NCI-H1048 (cell line): ENCODE data around the gene SPOCK3.

Source experiments
- DNase-seq: peaks from one replicate; lab custom pipeline; 2025; lab: John Stamatoyannopoulos, UW

Gene SPOCK3

GRCh38 chr4:167176723-167177367, 57.4 kb downstream of the SPOCK3 start:
- no peak for DNase-seq

- DNase-seq, result no peak
Measured at GRCh38 chr4:167171928-167172327, 62.4 kb downstream of the SPOCK3 start.

- no peak for DNase-seq
Measured at GRCh38 chr4:167168611-167169010, 65.7 kb downstream of the SPOCK3 start.

- DNase-seq, result no peak
Measured at GRCh38 chr4:167150587-167150986, 83.7 kb downstream of the SPOCK3 start.

GRCh38 chr4:167144605-167145004, 89.7 kb downstream of the SPOCK3 start:
- no peak for DNase-seq

- DNase-seq, result no peak
Measured at GRCh38 chr4:167143018-167143417, 91.3 kb downstream of the SPOCK3 start.

GRCh38 chr4:167136270-167136669, 98.0 kb downstream of the SPOCK3 start:
- DNase-seq, result no peak

GRCh38 chr4:167129146-167129545, 105.1 kb downstream of the SPOCK3 start:
- no peak for DNase-seq

- DNase-seq, result no peak
Measured at GRCh38 chr4:167119392-167119791, 114.9 kb downstream of the SPOCK3 start.

GRCh38 chr4:167117273-167117672, 117.0 kb downstream of the SPOCK3 start:
- DNase-seq, result no peak

- DNase-seq, result no peak
Measured at GRCh38 chr4:167114416-167114971, 119.8 kb downstream of the SPOCK3 start.

- no peak for DNase-seq
Measured at GRCh38 chr4:167111622-167112021, 122.7 kb downstream of the SPOCK3 start.

GRCh38 chr4:167111092-167111491, 123.2 kb downstream of the SPOCK3 start:
- no peak for DNase-seq

- DNase-seq, result no peak
Measured at GRCh38 chr4:167109859-167110258, 124.4 kb downstream of the SPOCK3 start.

GRCh38 chr4:167105857-167106256, 128.4 kb downstream of the SPOCK3 start:
- no peak for DNase-seq

- DNase-seq, result no peak
Measured at GRCh38 chr4:167102475-167102874, 131.8 kb downstream of the SPOCK3 start.

- DNase-seq, result no peak
Measured at GRCh38 chr4:167101035-167101434, 133.3 kb downstream of the SPOCK3 start.

GRCh38 chr4:167100120-167100519, 134.2 kb downstream of the SPOCK3 start:
- no peak for DNase-seq

GRCh38 chr4:167088115-167088514, 146.2 kb downstream of the SPOCK3 start:
- DNase-seq, result no peak

- no peak for DNase-seq
Measured at GRCh38 chr4:167084321-167084720, 150.0 kb downstream of the SPOCK3 start.

- DNase-seq, result no peak
Measured at GRCh38 chr4:167079762-167080161, 154.5 kb downstream of the SPOCK3 start.

- DNase-seq, result no peak
Measured at GRCh38 chr4:167052631-167053091, 181.6 kb downstream of the SPOCK3 start.

- DNase-seq, result no peak
Measured at GRCh38 chr4:167049257-167049656, 185.0 kb downstream of the SPOCK3 start.

- no peak for DNase-seq
Measured at GRCh38 chr4:167041524-167041923, 192.8 kb downstream of the SPOCK3 start.
